ENCODE measurements around the gene ASPHD2. TPM values are rescaled to one million over a fixed set of nuclear protein-coding genes. Genes with fewer than 3 reads are reported as not detected.

Gene ASPHD2
- total RNA-seq, 1 experiment from 2014 or later: 7.1 TPM

- no peak for DNase-seq
- H3K27me3 Mint-ChIP-seq (ENCODE audit: low read depth): peaks cover 21% of the 10 kb centered on the region
- Histone ChIP-seq H3K4me1 (ENCODE audit: insufficient read depth, low read length) (no peaks in the 10 kb centered on the region; the same call in 1 of the 2 replicates), H3K14ac (ENCODE audit: insufficient read depth, low read length) (no peak overlapping the region), H4K5ac (ENCODE audit: insufficient read length, low read depth, low read length) (no peak overlapping the region), H3K23ac (ENCODE audit: insufficient read length, low read depth, low read length) (no peak overlapping the region), H3K79me1 (ENCODE audit: insufficient read depth, low read depth, low read length, poor library complexity, severe bottlenecking) (no peaks in the 10 kb centered on the region), H2BK20ac (ENCODE audit: low read depth, low read length, poor library complexity, severe bottlenecking) (no peak overlapping the region), H3K9me3 (ENCODE audit: control insufficient read depth, low read depth, low read length) (no peaks in the 10 kb centered on the region), H3K56ac (ENCODE audit: insufficient read length, low read depth, low read length) (no peak overlapping the region), H3K79me2 (ENCODE audit: insufficient read depth, low read length) (no peaks in the 10 kb centered on the region; the same call in 1 of the 2 replicates), H2BK15ac (ENCODE audit: low read depth, low read length) (no peak overlapping the region), H3K23me2 (ENCODE audit: insufficient read length, low read depth, low read length, poor library complexity, severe bottlenecking) (peaks cover 11% of the 10 kb centered on the region), H3K9ac (ENCODE audit: extremely low read depth, insufficient read length, low read length) (no peak overlapping the region), H3K4me2 (ENCODE audit: insufficient read depth, insufficient read length, low read length) (no peak overlapping the region), H2BK120ac (ENCODE audit: low read depth, low read length, poor library complexity, severe bottlenecking) (no peak overlapping the region), H3K4ac (ENCODE audit: low read depth, low read length) (no peak overlapping the region), H4K91ac (ENCODE audit: insufficient read length, low read depth, low read length) (no peak overlapping the region), H3T11ph (ENCODE audit: low read length) (no peak overlapping the region), H3K18ac (ENCODE audit: insufficient read length, low read depth, low read length) (no peak overlapping the region), H2BK12ac (ENCODE audit: insufficient read length, low read depth, low read length) (no peak overlapping the region), H4K20me1 (ENCODE audit: control insufficient read depth, insufficient read depth, insufficient read length) (no peaks in the 10 kb centered on the region), H4K8ac (replicated peaks; ENCODE audit: insufficient read length, low read depth, low read length) (no peak overlapping the region), H2AK5ac (ENCODE audit: insufficient read length, low read length) (no peak overlapping the region), H2BK5ac (ENCODE audit: insufficient read length, low read length) (no peak overlapping the region), H3K27me3 (ENCODE audit: insufficient read depth, low read length) (no peaks in the 10 kb centered on the region), H2AFZ (ENCODE audit: low read length) (no peak overlapping the region), H3K27ac (ENCODE audit: insufficient read length, low read depth, low read length) (no peak overlapping the region)
- H3K27ac Mint-ChIP-seq: no peak overlapping the region; a peak in 1 of 7 replicates
- H3K4me1 Mint-ChIP-seq: peaks cover 19 to 29% of the 10 kb centered on the region in 2 experiments
- peaks cover 3 to 19% (median 13%) of the 10 kb centered on the region in 3 experiments for H3K36me3 Mint-ChIP-seq (ENCODE audit: insufficient read depth in 1 of 3, low read depth in 3 of 3)
- WGBS (ENCODE audit: extremely low coverage, insufficient read length, low lambda C conversion rate): no CpG with 5 or more reads among the region's 3 CpGs
- no peak overlapping the region for H3K4me3 Mint-ChIP-seq
- TF ChIP-seq CTCF (conservative IDR thresholded peaks at IDR 0.05): no peak
- no peaks in the 10 kb centered on the region for H3K9me3 Mint-ChIP-seq
Observed at GRCh38 chr22:26432619-26433311, 3.7 kb downstream of the ASPHD2 start.
